ENCODE results near the gene FAM200C.
"Not testable (repeated sequence)": the region's sequence is repeated elsewhere in the genome, so short reads cannot be mapped to it uniquely, and the experiment has no call there.

The FAM200C gene

DNA sequence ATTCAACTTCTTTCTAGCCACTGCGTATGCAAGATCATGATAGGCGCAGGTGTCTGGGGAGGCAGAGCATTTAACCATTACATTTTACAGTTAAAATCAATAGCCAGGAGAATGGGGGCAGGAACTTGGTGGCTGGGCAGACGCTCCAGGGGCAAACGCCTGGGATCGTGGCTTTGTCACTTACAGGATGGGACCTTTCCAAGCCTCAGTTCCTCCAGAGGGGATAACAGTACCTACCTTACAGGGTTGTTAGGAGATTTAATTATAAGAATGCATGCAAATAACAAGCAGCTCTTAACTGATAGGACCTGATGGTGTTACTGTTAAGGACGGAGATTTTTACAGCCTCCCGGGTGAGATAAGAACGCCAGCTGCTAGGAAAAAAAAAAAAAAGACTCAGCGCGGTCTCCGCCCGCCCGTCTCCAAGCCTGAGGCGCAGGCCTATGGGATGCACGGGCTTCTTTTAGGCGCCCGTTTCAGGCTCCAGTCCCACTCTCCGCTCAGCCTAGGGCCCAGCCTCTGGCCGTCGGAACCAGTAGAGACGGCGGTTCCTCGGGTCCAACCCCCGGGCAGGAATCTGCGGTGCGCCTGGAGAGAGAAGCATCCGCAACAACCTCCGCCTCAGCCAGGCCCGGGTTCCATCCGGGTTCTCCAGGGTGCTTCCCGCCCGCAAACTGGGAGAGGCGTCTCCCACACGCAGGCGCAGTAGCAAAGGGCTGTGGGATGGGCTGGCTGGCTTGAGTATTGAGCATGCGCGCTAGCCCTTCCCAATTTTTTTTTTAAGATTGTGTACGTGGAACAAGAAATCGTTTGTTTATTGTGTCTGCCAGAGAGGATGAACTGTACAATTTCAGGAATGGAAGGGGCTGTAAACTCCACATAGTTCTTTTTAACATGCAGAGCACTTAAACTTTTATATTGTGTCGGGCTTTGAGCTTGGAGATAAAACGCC is at the start of gene FAM200C:
FAM200C (minus strand) TSS at position 653 of the 952 bp plus-strand sequence. CDS start 4,564 bp downstream, outside the sequence.
- DNase-seq (ENCODE audit: low spot score) = peak; percentile 95

DNA sequence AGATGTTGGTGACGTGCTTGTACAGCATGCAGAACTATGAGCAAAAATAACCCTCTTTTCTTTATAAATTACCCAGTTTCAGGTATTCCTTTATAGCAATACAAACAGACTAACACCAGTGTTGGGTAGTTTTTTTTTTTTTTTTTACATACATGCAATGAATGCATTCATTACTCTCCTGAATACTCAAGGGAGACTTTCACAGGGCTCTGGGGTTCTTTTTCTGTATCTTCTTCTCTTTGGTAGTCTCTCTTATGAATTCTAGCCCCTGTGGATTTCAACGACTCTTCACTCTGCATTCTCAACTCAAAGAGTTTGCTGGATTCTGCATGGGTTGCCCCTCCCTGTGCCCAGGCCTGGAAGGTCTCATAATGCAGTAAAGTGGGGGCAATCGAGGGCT is 49.6 kb upstream of the FAM200C start:
- no peak for DNase-seq (ENCODE audit: low spot score)

DNA sequence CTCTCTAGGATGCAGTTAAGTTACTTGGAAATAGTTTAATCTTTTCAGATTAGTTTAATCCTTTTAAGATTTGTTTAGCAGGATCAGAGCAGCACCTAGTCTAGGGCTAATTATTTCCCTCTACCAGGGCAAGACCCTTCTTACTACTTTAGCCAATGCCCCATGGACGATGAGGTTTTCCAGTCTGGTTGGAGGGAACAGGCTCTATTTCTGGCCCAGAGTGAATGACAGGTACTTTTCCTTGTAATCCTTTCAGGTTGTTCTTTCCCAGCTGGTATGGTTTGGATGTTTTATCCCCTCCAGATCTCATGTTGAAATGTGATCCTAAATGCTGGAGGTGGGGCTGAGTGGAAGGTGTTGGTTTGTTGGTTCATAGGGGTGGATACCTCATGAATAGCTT is 49.0 kb upstream of the FAM200C start:
- DNase-seq (ENCODE audit: low spot score) = no peak

DNA sequence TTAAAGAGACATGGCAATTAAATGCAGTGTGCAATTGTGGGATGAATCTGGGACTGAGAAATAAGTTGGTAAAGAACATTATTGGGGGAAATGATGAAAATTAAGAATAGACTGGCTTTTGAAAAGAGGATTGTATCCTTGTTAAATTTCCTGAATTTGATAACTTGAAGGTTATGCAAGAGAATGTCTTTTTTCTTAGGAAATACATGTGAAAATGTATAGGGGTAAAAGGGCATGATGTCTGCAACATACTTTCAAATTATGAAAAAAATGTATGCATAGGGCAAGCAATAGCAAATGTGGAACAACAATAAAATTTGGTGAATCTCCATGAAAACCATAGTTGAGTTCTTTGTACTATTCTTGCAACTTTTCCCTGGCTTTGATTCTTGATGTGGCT is 45.9 kb upstream of the FAM200C start:
- DNase-seq (ENCODE audit: low spot score) = no peak

DNA sequence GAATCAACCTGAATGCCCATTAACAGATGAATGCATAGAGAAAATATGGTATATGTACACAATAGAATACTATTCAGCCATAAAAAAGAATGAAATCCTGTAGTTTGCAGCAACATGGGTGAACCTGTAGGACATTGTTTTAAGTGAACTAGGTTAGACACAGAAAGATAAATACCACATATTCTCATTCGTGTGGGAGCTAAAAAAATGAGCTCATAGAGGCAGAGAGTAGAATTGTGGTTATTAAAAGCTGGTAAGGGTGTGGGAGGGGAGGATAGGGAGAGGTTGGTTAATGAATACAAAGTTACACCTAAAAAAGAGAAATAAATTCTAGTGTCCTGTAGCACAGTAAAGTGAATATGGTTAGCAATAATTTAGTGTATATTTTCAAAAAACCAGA is 45.3 kb upstream of the FAM200C start:
- DNase-seq (ENCODE audit: low spot score) = no peak

DNA sequence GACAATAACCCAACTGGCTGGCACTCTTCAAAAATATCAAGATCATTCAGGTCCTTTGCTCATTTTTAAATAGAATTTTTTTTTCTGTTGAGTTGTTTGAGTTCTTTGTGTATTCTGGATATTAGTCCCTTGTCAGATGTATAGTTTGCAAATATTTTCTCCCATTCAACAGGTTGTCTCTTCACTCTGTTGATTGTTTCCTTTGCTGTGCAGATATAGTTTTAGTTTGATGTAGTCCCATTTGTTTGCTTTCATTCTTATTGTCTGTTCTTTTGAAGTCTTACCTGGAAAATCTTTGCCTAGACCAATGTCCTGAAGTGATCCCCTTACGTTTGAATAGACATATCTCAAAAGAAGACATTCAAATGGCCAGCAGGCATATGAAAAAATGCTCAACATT is 44.6 kb upstream of the FAM200C start:
- DNase-seq (ENCODE audit: low spot score) = no peak

DNA sequence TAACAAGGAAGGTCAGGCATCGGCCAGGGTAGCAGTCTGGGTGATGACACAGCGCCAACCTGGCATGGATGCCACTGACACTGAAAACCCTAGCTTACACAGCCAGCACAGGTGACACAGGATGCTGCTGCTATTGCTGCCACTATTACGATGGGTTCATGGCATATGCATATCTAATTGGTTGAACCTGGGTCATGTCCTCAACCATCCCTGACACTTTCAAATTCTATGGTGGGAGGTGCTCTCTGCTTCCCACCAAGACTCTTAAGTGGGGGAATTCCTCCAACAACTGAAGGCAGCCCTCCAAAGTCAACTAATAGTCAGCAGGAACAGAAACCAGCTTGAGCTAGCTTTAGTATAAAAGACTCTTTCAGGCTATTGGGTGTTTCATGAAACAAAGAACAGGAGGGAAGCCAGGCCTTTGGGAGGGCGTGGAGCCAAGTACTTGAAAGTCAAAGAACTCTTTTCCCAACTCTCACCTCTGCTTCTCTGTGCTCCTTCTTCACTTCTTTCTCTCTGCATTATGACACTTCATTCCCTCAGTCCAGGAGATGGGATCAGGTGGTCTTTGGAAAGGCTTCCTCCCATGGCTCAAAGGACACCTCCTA is 43.1 kb upstream of the FAM200C start:
- no peak for DNase-seq (ENCODE audit: low spot score)

DNA sequence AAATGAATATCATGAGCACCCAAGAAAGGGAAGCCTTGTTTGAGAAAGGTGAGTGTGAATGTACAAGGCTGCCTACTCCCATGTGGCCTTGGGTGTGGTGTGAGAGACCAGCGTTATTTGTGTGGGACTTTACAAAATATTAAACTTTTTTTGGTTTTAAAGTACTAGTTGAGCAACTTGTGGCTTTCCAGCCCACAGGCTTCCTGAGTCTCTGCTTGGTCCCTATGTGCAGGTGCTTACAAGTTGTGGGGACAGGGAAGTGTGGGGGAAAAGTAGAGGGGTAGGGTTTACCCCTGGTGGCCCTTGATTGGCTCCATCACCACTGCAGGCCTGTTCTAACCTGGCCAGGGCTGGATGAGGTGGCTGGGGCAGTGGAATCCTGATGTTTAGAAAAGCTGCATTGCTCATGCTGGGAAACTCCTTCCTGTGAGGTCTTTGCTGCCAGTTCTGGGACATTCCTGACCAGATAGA is 41.5 kb upstream of the FAM200C start:
- DNase-seq (ENCODE audit: low spot score) = no peak

DNA sequence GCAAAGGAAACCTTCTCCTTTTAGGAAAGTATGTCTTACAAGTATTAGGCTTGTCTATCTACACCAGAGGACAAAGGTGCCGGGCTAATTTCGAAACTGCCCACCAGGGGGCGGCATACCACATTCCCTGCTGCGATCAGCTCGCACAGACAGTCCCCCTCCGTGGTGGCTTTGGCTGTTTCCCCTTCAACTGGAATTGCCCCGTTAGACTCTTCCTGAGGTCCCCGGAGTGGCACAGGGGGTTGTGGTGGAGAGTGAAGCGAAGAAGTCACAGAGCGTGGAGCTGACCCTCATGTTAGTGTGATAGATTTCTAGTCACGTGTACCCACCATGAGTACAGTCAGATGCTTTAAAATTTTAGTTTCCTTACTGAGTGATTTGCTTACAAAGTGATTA is 39.3 kb upstream of the FAM200C start:
- DNase-seq (ENCODE audit: low spot score) = peak; percentile 86

DNA sequence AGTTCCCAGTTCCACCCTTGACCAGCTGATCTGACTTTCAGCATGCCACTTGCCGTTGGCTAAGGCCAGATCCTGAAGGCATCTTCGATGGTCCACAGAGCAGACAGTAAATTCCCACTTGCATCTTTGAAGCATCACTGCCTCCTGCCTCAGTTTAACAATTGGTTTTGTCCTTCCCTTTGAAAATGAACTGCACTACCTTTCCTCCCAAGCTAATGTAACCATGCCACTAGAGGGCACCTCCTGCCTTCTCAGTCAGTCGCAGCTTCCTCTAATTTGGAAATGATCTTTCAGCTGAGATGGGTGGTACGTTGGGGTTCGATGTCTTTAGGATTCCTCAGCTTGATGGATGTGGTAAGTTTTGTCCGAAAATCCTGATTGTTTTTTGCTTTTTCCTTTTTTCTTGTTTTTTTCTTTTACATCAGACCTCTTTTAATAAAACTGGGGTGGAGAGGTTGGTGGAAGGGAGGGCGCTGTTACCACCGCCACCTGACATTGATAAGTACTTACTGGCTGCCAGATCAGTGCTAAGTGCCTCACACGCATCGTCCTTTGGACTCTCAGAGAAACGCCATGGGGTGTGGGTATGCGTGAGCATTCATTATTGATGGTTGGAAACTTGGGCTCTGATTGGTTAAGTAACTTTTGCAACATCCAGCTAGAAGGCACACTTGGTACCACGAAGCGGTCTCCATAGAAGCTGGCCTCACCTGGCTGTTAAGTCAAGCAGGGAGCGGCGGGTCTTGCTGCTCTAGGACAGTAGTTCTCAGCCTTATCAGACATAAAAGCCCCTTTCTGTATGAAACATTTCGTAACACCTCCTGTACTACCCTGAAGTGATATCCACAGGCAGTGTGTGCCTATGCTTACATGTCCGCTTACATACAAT is 38.7 kb upstream of the FAM200C start:
- DNase-seq (ENCODE audit: low spot score) = peak; percentile 92

DNA sequence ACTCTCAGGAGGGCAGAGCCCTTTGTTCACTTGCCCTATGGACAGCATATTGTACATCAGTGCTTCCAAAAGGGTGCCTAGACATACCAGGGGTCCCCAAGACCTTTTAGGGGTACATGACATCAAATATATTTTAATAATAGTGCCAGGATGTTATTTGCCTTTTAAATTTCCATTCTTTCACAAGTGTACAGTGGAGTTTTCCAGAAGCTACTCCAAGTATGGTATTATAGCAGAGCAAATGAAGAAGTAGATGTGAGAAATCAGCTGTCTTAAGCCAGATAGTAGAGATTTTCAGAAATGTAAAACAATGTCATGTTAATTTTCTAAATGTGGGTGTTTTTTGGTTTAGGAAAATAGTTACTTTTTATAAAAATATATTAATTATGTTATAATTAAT is 37.4 kb upstream of the FAM200C start:
- no peak for DNase-seq (ENCODE audit: low spot score)

DNA sequence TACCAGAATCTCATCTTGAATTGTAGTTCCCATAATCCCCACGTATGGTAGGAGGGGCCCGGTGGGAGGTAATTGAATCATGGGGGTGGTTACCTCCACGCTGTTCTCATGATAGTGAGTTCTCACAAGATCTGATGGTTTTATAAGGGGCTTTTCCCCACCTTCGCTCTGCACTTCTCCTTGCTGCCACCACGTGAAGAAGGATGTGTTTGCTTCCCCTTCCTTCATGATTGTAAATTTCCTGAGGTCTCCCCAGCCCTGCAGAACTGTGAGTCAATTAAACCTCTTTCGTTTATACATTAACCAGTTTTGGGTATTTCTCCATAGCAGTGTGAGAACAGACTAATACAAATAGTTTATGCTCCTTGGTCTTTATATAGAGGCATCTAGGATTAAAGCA is 36.8 kb upstream of the FAM200C start:
- not testable (repeated sequence) for DNase-seq (ENCODE audit: low spot score)

DNA sequence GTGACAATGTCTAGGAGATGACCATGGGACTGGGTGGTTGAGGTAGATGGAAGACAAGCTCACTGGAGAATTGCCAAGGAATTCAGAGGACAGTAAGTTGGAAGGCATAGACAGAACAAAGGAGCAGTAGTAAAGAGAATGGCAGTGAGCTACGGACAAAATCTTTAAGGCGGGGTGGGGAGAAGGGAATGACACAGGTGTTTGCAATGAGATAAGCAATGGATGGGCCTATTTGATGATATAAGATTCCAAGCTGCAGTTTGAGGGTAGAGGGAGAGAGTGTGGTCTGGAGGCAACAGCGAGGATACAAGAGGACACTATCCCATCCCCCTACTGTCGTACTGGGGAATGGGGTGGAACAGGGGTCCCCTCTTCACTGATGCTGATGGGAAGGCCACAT is 36.2 kb upstream of the FAM200C start:
- DNase-seq (ENCODE audit: low spot score) = no peak

DNA sequence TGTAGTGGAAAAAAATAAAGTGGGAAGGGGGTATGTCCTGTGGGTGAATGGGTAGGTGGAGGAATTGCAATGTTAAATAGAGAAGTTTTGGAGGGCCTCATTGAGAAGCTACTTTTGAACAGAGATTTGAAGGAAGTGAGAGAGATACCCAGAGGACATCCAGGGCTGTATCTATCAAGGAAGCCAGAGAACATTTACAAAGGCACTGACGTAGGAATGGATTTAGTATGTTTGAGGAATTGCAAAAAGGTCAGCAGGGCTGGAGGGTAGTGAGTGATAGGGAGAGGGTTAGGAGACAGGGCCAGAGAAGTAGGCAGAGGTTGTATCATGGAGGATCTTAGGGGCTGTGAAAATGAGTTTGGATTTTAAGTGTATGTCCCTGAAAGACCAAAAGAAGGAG is 35.7 kb upstream of the FAM200C start:
- DNase-seq (ENCODE audit: low spot score) = no peak

DNA sequence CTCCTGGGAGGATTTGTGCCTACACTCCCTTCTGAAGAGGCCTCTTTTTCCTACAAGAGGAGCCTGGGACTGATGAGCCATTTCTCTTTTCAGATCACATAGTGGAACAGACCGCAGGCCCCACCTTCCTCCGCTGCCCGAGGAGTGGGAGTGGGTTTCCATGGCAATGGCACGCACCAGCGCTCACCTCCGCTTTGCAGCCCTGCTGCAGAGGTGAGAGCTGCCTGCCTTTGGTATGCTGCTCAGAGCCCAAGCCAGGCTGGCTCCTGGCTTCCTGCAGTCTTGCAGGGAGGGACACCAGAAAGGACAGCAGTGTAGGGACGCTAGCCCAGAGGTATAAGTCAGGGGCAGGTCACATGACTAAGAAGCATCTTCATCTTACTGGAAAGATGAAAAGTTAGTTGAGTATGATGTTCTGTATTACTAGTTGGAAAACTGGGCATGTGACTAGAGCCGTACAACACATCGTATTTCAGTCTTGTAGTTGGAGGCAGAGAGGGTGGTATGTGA is 34.2 kb upstream of the FAM200C start:
- DNase-seq (ENCODE audit: low spot score) = peak; percentile 76

DNA sequence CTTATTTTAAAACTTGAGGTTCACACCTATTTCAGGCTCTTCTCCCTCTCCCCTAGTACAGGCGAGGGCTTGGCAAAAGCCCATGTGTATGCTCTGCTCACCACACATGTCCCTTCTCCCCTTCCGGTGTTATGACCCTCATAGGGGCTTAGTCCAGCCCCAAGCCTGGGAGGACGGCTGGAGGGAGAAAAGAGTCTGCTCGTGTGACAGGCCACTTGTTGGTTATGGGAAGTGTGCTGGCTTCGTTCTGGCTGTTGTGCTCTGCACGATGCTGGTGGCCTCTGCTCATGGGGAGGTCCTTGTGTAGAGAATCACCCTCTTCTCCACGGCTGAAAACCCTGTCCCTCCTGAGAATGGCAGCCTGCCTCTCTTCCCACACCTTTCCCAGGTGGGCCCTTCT is 32.9 kb upstream of the FAM200C start:
- no peak for DNase-seq (ENCODE audit: low spot score)

DNA sequence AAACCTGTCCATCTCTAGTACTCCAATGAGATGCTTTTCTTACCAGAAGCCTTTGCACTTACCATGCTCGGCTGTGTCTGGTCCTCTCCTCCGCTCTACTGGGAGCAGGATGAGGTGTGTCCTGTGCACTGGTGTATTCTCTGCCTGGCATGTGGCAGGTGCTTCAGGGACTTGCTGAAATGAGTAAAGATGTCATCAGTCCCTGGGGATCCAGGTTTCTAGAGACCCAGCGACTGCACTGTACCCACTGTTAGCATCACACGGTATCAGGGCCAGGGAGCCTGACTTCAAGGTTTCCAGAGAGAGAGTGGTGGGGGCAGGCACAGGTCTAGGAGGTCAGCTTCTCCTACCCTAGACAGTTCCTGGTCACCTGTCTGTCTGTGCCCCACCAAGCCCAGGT is 32.3 kb upstream of the FAM200C start:
- no peak for DNase-seq (ENCODE audit: low spot score)

DNA sequence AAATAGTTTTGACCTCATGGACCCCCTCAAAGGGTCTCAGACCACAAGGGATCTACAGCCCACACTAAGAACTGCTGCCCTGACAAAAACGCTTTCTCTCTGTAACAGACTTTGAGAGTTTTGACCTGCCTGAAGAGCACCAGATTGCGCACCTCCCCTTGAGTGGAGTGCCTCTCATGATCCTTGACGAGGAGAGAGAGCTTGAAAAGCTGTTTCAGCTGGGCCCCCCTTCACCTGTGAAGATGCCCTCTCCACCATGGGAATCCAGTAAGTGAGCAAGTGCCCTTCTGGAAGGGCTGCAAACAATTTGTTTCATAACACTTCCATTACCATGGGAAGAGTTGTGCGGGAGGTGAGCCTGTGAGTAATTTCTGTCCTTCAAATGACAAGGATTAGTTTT is 27.8 kb upstream of the FAM200C start:
- no peak for DNase-seq (ENCODE audit: low spot score)

DNA sequence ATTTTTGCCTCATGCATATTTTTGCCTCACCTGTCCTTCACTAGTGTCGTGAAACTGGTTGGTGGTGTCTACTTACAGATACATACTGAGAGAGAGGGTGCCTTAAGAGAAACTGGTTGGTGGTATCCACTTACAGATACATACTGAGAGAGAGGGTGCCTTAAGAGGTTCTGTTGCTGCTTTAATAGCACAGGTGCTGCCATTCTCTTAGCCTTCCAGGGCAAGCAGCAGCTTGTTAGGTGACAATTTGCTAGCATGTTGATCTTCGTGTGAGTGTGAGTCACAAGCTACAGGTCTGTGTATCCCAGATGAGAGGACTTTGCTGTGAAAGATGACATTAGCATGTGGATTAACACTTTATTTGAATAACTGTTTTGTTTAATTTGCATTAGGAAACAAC is 23.2 kb upstream of the FAM200C start:
- DNase-seq (ENCODE audit: low spot score) = no peak

DNA sequence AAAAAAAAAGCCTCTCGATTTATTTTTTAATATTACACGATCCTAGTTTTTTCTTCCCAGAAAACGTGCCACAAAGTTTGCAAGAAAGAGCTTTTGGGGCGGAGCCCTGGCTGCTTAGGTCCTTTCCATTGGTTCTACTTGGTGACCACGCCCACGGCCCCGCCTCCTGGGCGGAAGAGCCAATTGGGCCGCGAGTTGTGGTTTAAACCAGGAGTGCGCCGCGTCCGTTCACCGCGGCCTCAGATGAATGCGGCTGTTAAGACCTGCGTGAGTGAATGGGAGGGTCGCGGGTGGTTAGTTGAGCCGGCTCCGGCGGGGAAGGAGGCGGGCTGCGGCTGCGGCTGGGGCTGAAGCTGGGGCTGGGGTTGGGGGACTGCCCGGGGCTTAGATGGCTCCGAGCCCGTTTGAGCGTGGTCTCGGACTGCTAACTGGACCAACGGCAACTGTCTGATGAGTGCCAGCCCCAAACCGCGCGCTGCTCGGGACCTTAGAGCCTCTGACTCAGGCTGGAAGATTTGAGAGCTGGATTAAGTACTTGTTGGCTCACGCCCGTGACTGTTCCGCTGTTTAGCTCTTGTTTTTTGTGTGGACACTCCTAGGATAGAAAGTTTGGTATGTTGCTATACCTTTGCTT is 21.9 kb upstream of the FAM200C start, which contains the start of gene PTTG1:
PTTG1 (plus strand) TSS at position 231 of the 634 bp plus-strand sequence. CDS start 458 bp downstream, outside the sequence.
- peak; percentile 97 for DNase-seq (ENCODE audit: low spot score)

DNA sequence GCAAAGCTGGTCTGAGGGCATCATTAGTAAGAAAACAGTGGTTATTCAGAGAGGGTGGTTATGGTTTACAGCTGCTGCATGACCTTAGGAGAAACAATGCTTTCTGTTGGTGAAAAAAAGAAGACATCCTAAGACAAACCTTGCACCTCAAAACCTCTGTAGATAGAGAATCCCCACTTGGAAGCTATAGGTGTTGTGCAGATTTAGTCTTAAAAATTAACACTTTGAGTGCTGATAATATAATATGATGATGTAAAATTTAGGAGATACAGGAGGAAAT is 20.4 kb upstream of the FAM200C start:
- no peak for DNase-seq (ENCODE audit: low spot score)

All from Ammon's horn (tissue), 1 donor.